GM11168 (cell line): ENCODE measurements around the gene CHMP4A.

Source experiments
- in situ Hi-C: fragments of 300-500 bp; cut with MboI; formaldehyde crosslinking; loops from one replicate; pipeline ENCODE4 v1.12.0; 2022; ENCODE audit warnings: low sequenced_read_pairs; ENCODE audit not compliant: unreplicated experiment

The CHMP4A gene

GRCh38 chr14:24160499-24160849, 52.8 kb downstream of the CHMP4A start:
- in situ Hi-C loops: no loop called here

GRCh38 chr14:24159777-24160498, 53.4 kb downstream of the CHMP4A start:
- in situ Hi-C loops: no loop called here
